D721Med (cell line): ENCODE measurements around the gene RYR2.

Experiments
- DNase-seq: peaks from one replicate; pipeline ENCODE4 v3.0.0; 2011; ENCODE audit warnings: low spot score; ENCODE audit not compliant: insufficient read length
- FAIRE-seq: peaks from 2 replicates; lab custom pipeline; 2011; peaks lifted over from hg19 to GRCh38; lab: Jason Lieb, UNC
- TF ChIP-seq, protein P1 (sequence below): IDR thresholded peaks from 2 replicates; pipeline ENCODE4 v1.5.1; 2012; ENCODE audit warnings: mild to moderate bottlenecking, control low read depth; ENCODE audit not compliant: insufficient read depth; ENCODE audit errors: missing control alignments

Gene RYR2

DNA sequence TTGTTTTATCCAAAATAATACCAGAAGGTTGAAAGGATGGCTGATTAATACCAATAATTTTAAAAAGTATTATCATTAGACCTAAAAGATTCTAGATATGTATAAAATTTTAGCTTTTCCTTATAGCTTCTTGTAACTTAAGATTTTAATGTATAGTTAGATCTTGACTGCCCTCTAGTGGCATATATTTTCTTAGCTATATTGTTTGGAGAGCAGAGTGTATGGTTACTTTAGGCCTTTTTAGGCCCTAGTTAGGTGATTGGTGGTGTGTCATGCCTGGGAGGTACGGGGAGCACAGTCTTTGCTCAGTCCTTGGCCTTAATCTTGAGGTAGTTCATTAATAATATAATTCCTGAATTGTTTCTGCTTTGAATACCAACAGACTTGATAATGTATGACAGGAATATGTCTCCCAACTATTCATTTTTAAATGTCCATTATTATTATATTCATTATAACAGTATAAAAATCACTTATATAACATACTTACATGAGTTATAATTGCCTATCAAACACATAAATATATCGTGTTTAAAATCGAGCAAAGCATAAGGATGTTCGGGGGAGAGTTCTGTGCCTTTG is 520.3 kb downstream of the RYR2 start:
- no peak for DNase-seq
- FAIRE-seq: peak; percentile 94
- TF ChIP-seq, protein P1, sequence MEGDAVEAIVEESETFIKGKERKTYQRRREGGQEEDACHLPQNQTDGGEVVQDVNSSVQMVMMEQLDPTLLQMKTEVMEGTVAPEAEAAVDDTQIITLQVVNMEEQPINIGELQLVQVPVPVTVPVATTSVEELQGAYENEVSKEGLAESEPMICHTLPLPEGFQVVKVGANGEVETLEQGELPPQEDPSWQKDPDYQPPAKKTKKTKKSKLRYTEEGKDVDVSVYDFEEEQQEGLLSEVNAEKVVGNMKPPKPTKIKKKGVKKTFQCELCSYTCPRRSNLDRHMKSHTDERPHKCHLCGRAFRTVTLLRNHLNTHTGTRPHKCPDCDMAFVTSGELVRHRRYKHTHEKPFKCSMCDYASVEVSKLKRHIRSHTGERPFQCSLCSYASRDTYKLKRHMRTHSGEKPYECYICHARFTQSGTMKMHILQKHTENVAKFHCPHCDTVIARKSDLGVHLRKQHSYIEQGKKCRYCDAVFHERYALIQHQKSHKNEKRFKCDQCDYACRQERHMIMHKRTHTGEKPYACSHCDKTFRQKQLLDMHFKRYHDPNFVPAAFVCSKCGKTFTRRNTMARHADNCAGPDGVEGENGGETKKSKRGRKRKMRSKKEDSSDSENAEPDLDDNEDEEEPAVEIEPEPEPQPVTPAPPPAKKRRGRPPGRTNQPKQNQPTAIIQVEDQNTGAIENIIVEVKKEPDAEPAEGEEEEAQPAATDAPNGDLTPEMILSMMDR: peak; percentile 84

DNA sequence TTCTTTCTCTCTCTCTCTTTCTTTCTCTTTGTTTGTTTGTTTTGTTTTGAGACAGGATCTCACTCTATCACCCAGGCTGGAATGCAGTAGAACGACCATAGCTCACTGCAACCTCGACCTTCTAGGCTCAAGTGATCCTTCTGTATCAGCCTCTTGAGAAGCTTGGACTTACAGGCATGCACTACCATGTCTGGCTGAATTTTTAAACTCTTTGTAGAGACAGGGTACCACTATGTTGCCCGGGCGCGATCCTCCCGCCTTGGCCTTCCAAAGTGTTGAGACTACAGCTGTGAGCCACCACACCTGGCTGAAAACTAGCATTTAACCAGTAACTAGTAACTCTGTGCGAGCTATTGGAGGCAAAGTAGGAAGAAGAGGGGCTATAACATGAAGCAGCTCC is 523.3 kb downstream of the RYR2 start:
- TF ChIP-seq, protein P1: no peak
- FAIRE-seq (no peak), DNase-seq (no peak)

DNA sequence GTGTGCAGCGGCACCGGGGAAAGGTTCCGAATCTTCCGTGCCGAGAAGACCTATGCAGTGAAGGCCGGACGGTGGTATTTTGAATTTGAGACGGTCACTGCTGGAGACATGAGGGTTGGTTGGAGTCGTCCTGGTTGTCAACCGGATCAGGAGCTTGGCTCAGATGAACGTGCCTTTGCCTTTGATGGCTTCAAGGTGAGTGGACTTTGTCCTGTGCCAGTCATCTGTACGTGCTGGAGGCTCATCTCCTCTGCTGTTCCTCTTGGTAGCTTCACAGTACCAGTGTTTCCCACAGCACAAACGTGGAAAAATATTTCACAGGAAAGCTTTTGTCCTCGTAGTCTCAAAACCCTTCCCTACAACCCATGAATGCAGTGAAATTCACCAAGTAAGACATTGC is 524.6 kb downstream of the RYR2 start:
- TF ChIP-seq, protein P1: no peak
- FAIRE-seq: no peak

DNA sequence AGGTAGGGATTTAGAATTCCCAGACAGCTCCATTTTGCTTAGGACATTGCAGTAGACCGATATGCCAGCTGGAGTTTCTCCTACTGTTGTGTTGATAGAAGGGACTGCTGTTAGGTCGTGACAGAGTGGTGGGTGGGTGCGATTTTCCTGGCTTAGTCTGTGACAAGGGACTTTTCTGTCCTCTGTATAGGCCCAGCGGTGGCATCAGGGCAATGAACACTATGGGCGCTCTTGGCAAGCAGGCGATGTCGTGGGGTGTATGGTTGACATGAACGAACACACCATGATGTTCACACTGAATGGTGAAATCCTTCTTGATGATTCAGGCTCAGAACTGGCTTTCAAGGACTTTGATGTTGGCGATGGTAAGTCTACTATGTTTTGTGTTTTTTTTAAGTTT is 527.0 kb downstream of the RYR2 start:
- TF ChIP-seq, protein P1: no peak
- no peak for FAIRE-seq
- DNase-seq: no peak

More for the DNA sequence above, 524.6 kb downstream of the RYR2 start:
- no peak for DNase-seq

DNA sequence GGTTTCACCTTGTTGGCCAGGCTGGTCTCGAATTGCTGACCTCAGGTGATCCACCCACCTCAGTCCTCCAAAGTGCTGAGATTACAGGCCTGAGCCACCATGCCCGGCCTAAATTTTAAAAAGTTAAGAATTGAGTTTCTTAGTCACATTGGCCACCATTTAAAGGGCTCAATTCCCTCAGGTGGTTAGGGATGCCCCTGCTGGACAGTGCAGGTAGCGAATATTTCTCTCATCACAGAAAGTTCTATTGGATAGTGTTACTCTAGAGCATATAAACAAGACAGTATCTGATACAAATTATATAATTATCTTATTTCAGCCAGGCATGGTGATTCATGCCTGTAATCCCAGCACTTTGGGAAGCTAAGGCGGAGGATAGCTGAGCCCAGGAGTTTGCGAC is 528.5 kb downstream of the RYR2 start:
- FAIRE-seq: no peak

DNA sequence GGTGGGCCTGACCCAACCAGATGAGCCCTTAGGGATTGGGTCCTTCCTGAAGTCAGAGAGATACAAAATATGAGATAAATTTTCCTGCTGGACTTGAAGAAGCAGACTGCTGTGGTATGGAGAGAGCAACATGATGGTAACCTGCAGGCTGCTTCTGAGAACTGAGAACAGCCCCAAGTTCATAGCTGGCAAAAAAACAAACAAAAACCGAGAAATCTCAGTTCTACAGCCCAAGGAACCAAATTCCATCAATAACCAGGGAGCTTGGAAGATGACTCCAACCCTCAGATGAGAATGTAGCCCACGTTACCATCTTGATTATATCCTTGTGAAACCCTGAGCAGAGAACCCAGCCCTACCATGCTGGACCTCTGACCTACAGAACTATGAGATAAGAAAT is 532.6 kb downstream of the RYR2 start:
- FAIRE-seq (no peak), DNase-seq (no peak)
- TF ChIP-seq, protein P1: no peak

More for the DNA sequence above, 528.5 kb downstream of the RYR2 start:
- TF ChIP-seq, protein P1: no peak
- DNase-seq: no peak

DNA sequence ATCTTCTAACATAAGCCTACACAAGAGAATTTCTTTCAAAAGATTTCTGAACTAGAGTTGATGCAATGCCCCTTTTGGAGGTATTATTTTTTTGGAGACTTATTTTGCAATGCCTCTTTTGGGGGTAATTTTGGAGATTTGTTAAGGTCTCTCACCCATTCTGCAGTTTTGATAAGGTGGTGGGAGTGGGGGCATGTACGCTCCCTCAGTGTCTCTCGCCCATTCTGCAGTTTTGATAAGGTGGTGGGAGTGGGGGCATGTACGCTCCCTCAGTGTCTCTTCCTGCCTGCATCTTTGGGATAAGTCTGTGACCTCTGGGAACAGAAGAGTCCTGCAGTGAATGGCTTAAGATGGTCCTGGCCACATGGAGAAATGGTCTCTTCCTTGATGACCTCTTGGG is 536.6 kb downstream of the RYR2 start:
- TF ChIP-seq, protein P1: no peak
- DNase-seq (no peak), FAIRE-seq (no peak)
